ENCODE results near the gene NT5C1A.

DNA sequence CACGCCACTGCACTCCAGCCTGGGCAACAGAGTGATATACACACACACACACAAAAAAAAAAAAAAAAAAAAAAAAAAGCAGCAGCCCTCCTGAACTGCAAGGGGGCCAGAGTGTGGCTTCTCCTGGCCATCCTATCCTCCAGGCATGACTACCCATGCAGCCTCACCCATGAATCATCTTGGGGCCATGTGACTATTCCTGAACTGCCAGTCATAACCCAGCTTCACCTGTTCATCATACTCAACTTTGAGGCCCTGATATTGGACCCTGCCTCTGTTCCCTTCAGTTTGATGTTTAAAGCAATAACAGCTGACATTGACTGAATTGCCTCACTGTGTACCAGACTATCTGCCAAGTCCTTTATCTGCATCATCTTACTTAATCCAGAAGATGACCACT is 22.1 kb upstream of the NT5C1A start:
- TF ChIP-seq, protein P1, sequence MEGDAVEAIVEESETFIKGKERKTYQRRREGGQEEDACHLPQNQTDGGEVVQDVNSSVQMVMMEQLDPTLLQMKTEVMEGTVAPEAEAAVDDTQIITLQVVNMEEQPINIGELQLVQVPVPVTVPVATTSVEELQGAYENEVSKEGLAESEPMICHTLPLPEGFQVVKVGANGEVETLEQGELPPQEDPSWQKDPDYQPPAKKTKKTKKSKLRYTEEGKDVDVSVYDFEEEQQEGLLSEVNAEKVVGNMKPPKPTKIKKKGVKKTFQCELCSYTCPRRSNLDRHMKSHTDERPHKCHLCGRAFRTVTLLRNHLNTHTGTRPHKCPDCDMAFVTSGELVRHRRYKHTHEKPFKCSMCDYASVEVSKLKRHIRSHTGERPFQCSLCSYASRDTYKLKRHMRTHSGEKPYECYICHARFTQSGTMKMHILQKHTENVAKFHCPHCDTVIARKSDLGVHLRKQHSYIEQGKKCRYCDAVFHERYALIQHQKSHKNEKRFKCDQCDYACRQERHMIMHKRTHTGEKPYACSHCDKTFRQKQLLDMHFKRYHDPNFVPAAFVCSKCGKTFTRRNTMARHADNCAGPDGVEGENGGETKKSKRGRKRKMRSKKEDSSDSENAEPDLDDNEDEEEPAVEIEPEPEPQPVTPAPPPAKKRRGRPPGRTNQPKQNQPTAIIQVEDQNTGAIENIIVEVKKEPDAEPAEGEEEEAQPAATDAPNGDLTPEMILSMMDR (IDR thresholded peaks at IDR 0.05; ENCODE audit: low read depth, low read length), result no peak
- TF ChIP-seq EZH2phosphoT487 (IDR thresholded peaks at IDR 0.05; ENCODE audit: low read depth), result no peak
